GM18907 (cell line): ENCODE results near the gene TRIB2.

Experiments used
- ATAC-seq: cut with Tn5 transposase; IDR thresholded peaks from one replicate; pipeline ENCODE4 v1.9.1; 2021; ENCODE audit warnings: mild to moderate bottlenecking, moderate library complexity; ENCODE audit not compliant: unreplicated experiment

The TRIB2 gene

DNA sequence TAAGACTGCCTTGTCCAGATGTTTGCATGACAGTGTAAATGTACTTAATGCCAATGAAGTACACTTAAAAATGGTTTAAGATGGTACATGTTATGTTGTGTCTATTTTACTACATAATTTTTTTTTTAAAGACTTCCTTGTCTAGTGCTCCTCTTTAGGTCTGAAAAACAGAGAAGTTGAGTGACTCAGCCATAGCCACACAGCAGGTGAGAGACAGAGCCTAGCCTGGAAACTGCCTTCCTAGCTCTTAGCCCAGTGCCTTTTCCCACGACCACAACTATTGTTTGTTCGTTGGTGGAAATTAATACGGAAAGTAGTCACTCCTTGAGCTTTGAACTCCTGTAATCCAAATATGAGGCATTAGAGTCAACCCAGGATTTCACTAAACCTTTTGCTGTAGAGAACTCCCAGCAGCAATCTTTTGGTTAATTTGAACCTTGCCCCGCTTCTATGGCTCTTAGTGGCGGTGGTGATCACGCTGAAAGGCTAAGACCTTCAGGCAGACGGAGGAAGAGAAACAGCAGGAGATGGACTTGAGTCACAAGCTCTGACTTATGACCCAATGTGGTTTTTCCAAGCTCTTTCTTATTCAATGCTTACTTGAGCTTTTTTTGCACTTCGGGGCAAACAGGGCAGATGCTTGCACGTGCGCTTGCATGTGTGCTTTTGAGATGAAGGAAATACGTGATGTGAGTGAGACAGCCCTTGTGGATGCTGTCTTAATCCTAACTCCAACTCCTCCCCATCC is 21.2 kb downstream of the TRIB2 start:
- ATAC-seq: no peak

DNA sequence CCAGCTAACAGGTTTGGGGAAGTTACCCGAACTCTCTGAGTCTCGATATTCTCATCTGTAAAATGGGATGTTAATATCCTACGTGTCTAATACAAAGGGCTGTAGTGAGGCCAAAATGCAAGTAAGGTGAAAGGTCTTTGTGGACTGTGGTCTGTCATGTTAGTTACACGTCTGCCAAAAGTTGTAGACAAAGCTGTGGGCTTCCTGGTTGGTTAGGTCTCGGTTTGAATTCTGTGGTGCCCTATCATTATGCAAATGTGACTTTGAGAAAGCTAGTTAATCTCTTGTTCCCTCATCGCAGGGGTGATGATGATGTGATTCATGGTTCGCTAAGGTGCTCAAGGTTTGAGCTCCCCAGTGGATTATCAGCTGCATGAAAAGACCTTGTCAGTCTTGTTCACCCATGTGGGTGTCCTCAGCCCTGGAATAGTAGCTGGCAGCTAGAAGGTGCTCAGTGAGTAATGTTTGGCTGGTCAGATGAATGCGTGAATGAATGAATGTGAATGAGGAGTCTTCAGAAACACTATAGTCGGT is 23.1 kb downstream of the TRIB2 start:
- ATAC-seq: no peak

DNA sequence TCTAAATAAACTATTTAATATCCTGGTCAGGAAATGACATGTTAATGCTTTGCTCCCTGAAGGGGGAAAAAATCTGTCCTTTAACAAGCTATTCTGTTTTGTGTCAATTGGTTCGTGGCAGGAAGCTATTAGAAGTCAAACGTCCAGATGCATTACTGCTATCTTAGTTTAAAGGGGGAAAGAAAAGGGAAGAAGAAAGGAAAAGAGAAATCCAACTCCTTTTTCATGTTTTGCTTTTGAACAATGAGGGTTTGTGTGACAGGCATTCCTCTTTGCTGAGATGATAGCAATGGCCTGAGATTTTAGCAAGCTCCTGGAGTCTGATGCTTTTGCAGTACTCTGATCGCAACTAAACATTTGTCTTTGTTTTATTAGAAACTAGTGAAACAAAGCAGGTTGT is 24.6 kb downstream of the TRIB2 start:
- ATAC-seq: no peak

DNA sequence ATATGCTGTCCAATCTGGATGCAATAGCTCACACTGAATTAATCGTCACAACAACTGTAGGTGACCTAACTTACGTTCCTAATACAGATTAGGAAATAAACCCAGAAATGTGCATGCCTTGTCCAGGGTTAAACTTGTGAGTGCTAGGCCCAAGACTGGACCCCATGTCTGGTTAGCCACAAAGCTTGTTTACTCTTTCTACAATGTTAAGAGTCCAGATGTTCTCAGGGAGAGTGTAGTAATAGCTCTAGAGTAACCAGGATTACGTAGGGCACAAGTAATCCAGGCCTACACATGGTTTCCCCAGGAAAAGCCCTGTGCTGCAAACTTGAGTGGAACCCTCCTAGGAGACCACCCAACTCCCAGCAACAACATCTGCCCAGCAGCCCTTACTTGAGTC is 26.2 kb downstream of the TRIB2 start:
- no peak for ATAC-seq

DNA sequence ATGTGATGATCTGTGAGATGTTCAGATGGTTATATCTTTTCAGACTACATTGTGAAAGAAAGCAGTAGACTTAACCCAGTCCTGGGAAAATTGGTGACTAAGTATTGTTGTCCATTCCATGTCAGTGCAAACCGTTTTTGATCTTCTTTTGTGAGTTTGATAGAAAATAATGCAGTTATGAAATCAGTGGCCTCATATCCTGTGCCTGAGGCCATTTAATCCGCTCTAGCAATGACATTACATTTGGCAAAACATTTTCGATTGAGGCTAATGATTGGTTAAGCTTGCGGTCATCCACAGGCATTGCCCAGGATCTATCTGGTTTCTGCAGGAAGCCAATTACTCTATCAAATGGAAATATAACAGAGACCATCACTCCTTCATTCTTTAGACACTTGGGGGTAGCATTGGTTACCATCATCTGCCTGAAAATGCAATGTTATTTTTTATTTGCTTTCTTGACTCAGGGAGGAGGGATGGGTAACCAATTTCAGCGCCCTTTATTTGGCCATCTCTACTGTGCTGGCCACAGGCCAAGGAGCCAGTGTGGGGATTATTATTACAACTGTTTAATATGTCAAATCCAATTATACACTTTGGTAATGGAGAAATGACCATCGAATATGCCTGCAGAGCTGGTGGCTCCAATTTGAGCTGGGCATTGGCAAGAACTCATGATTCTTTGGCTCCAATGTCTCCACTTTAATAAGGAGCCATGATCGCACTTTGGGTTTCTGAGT is 33.6 kb downstream of the TRIB2 start:
- ATAC-seq: no peak

DNA sequence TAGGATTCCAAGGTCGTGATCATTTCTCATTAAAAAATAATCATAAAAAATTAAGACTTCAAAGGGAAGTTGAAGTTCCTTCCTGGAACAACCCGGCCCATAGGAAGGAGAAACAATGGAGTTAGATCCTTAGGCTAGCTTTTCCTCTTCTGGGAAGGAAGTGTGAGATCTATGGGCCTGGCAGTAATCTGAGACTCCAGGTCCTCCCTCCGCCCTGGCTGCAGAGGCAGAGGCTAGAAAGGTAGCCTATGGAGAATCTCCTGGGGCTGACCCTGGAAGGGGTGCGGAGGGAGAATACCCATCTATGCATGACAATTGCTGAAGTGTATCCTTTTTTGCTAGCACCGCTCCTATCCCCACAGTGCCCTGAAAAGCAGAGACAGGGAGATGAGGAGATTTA is 37.9 kb downstream of the TRIB2 start:
- ATAC-seq: no peak

DNA sequence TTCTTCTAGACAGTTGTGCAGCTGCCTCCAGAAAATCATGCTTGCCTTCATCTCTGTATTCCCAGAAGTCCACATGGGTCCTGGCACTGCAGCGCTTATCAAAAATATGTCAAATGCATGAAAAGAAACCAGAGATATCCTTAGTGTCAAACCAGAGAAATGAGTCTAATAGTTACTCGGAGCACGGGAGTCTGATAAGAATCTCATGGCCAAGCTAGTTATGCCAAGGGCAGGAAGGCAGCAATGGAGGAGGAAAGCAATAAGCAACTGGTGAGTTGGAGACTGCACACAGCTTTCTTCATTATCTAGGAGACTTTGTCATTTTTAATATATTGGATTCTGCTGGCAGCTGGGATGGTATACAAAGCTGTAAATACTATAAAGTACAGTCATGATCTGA is 38.6 kb downstream of the TRIB2 start:
- ATAC-seq: no peak

DNA sequence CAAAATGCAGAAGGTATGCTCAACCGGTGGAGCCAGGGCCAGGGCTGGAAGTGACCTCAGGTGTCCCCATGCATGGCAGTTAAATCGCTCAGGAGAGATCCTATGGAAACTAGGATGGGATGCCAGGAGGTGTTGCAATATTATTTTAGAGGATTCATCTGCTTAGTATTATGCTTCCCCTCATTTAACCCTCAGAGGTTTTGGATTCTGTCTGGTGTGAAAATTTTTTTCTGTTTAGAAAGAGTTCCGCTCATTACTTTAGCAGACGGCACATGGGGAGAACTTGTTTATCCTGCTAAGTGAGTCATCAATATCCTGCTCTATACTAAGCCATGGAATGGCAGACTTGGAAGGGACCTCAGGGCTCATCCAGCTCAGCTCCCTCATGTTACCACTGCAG is 42.5 kb downstream of the TRIB2 start:
- no peak for ATAC-seq

DNA sequence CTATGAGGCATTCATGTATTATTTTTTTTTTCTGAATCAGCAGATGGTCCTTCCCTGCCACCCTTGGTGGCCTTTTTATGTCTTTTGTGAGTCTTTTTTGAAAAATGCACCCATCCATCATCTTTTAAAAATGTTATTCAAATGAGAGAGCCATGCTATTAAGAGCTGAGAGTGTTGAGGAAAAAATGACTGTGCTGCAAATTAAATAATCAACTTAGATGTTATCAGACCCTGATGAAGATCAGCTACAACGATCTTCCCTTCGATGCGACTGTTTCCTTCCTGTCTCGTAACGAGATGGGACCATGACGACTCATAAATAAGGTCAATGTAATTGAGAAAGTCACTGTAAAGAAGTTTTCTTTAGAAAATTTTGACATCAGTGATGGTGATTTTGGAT is 44.4 kb downstream of the TRIB2 start:
- ATAC-seq: no peak

DNA sequence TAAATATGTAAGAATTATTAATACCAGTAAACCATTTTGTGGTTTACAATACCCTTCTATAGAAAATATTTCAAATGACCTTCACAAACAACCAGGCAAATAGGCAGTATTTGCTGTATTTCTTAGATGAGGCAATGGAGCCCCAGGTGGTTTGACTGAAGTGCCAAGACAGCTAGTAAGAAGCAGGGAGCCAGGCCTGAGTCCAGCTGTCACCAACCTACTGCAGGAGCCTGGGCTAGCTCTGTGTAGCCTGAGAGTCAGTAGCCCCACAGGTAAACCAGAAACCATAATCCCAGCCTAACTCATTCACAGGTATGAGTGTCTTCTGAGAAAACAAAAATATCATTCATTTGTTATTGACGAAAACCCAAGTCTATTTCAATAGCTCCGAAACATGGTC is 45.6 kb downstream of the TRIB2 start:
- no peak for ATAC-seq

DNA sequence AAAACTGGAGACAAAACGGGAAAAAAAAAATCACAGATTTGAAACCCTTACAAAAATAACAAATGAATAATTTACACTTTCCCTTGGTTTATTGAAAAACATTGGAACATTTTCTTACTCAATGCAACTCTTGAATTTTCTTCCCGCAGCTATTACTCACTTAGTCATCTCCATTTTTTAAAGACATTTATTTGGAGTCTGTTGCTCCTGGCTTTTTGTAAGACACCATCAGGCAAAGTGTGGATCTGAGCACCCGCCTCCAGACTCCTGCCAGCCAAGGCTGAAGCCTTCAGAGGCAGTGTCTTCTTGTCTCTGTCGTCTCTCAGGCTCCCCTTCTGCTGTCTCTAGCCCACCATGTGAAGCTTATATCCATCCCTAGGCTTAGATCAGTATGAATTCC is 46.2 kb downstream of the TRIB2 start:
- ATAC-seq: no peak

DNA sequence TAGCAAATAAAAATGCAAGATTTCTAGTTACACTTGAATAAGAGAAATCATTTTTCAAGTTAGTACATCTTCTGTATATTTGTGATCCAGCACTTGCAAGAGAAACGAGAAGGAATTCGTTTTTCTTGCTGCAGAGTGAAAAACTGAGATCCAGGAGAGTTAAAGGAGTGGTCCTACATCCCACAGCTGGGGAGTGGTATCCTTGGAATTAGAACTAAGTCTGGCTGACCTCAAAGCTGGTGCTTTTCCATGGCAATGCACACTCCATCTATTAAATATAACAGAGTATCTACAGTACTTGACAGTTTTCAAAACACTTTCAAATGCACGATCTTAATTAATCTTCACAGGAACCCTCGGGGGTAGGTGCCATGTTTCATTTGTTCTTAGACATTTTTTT is 46.8 kb downstream of the TRIB2 start:
- ATAC-seq: no peak

DNA sequence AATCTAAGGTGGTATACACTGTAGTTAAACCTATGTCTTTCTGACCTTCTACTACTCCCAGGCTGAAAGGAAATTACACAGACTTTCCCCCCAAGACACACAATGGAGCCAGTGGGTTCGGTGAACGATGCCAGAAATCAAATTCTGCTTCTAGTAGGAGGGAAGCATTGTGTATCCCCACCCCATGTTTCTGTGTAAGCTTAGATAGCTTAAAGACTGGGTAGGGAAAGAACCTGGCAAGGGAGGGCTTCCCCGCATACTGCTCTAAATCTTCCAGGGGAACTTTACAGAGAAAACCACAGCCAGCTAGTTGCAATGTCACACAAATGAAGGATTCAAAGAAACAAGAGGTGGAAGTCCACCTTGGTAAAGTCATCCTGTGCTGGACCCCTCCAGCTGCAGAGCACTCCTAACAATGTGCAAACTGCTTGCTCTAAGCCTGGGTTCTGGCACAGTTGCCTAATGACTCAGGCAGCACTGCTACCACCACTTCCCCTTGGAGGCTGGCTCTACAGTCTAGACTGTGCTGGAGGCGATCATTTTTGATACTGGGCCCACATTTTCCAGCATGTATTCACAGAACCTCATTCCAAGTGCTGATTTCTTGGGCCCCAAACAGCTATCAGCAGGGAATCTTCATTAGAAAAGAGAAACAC is 47.5 kb downstream of the TRIB2 start:
- no peak for ATAC-seq

DNA sequence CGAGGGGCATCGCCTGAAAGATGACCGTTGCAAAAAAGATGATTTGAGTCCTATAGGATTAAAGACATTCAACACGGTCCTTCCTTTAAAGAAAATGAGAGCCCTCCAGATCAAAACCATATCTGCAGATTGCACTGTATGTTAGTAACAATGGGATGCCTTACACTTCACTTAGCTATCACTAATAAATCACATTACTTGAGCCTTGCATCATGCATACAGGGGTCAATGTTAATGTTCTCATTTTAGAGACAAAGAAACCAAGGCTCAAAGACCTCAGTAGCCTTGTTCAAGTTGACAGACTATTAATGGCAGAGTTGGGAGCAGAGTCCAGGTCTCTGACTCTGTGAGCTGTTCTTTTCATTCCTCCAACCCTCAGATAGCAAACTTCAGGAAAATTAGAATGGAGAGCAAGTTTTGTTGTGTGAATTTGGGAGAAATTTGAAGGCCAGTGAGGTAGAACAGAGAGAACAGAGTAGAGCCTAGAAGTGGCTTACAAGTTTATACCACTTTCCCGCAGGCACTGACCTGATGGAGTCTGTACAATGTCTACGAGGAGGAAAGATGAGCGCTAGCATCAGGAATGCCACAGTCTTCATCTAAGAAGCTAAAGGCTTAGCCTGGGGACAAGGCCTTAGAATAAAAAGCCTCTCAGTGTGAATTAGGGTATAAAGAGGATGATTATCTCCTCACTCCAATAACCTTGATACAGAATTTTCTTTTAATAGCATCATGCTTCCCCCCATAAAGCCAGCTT is 48.3 kb downstream of the TRIB2 start:
- ATAC-seq: no peak

DNA sequence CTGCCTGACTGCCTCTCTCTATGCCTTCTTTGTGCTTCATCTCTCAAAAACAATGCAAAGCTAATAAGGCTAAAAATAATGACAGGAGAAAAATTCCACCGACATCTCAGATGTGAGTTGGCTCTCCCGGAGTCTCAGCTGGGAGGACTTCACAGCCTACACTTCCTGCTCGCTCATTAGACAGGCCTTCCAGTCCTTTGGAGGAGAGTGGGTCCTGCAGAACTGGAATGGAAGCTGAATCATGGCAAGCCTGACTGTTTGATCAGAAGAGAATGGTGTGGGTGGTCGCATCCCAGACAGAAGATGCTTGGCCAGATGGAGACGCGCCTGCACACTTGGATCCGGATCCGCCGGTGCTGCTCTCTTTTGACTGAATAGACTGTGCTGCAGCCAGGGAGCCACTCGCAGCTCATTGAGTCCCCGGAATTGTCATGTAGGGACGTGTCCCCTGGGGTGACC is 49.7 kb downstream of the TRIB2 start:
- ATAC-seq: no peak

DNA sequence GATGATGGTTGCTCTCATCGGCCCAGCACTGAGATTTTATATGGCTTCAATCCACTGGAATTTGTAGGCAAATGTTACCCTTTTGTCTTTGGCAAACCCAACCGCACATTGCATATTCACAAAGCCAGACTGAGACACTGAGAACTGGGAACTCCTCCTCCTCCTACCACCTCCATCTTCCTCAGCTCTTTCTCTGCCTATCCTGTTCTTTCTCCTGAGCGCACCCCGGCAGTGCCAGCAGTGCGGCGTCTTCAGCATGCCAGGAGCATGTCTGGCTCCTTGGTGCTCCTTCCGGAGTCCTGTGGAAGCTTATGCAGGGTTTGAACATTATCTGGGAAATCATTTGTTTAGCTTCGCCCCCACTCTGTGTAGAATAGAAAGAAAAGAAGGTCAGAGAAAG is 50.8 kb downstream of the TRIB2 start:
- ATAC-seq: no peak

DNA sequence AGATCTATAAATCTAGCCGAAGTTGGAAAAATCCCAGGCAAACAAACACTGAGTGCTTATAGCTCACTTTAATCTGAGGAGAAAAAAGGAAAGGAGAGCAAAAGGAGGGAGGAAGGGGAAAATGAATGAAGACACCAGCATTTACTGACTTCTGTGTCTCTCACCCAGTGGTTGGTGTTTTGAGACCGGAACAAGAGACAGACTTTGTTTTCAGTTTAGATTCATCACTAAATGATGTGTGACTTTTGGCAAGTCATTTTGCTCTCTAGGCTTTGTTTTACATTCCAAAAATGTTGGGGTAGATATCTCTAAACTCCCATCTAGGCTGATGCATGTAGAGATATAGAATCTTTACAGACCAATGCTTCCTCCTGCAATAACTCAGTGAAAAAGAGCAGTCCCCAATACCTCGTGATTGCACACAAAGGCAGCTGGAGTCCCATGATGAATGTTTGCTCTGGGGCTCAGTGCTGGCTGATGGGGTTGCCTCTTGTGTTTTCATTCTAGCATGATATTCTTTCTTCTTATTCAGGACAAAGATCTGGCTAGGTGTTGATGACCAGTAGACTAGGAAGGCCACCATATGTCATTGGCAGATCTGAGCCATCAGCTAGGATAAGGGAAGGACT is 51.4 kb downstream of the TRIB2 start:
- no peak for ATAC-seq

DNA sequence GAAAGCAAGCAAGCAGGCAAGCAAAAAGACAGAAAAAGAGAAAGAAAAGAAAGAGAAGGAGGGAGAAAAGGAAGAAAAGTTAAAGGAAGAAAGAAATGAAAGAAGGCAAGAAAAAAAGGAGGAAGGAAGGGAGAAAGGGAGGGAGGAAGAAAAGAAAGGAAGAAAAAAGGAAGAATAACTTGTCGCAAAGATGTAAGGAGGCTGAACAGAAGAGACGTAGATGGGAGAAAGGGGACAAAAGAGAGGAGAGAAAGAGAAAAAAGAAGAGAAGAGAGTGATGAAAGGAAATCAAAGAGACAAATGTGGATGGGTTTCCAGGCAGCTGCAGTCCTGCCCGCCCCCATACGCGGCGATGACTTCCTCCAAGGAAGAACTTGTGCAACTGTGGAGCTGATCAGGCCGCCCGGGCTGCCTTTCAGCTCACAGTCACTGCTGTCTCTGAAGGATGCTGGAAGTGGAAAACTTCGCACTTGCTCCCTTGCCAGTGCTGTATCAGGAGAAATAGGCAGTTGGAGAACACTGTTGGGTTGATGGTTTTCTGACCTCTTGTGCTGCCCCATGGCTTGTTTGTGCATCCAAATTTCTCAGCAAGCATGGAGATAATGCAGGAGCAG is 52.9 kb downstream of the TRIB2 start:
- no peak for ATAC-seq

DNA sequence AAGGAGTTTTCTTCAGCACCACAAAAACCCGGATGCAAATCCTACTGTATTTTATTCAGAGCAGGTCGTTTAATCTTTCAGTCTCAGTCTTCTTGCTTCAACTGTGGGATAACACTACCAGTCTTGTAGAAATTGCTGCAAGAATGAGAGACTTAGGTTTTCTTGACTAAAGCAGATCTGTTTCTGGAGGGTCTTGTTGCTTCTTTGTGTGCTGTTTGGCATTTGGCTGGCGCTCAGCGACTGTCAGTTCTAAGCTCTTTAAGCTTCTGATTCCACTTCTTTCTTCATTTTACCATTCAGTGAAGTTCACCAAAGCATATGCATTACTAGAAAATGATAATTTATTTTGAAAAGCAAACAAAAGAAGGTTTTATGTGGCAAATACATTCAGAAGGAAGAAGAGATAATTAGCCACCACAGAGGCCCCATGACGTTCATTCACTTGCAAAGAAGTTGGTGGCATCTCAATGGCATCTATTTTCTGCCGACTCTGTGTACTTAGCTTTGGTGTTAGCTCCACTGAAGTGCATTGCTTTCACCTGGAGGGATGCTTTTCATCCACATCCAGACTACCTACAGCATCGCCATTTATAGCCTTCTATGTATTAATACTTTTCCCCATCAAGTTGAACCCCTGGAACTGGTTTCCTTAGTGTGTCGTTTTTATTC is 53.7 kb downstream of the TRIB2 start:
- ATAC-seq: no peak

DNA sequence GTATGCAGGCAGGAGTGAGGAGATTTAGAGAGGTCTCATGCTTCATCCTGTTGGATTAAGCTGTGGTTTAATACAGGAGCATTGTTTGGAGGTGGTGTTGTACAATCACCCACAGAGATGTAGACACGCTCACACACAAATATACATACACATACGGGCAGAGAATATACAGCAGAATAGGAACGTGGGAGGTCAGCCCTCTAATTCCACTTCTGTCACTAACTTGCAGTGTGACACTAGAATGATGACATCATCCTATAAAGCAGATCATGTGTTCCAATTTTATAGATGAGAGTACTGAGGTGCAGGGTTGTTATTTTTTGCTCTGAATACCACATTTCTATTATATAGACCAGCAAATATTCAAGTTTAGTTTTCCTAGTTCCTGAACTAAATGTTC is 54.4 kb downstream of the TRIB2 start:
- no peak for ATAC-seq
